Measurements from ENCODE around the gene SH3BGRL2.

The SH3BGRL2 gene

GRCh38 chr6:79599725-79600259 is 31.3 kb upstream of the SH3BGRL2 start:
- DNase-seq (ENCODE audit: low read depth) = no peak
- no peak for TF ChIP-seq CTCF (IDR thresholded peaks at IDR 0.05; ENCODE audit: low read length, missing control alignments)

GRCh38 chr6:79600313-79600712 is 30.8 kb upstream of the SH3BGRL2 start:
- TF ChIP-seq CTCF (IDR thresholded peaks at IDR 0.05; ENCODE audit: low read length, missing control alignments) = no peak
- no peak overlapping the region for H3K4me3 ChIP-seq (replicated peaks; ENCODE audit: low read depth, low read length)
- DNase-seq (ENCODE audit: low read depth) = no peak

More at GRCh38 chr6:79599725-79600259, 31.3 kb upstream of the SH3BGRL2 start:
- no peak overlapping the region for H3K4me3 ChIP-seq (replicated peaks; ENCODE audit: low read depth, low read length)

- no peak overlapping the region for H3K4me3 ChIP-seq (replicated peaks; ENCODE audit: low read depth, low read length)
- DNase-seq (ENCODE audit: low read depth) = peak; percentile 35
- no peak for TF ChIP-seq CTCF (IDR thresholded peaks at IDR 0.05; ENCODE audit: low read length, missing control alignments)
Measured at GRCh38 chr6:79600812-79601609, 30.1 kb upstream of the SH3BGRL2 start.

GRCh38 chr6:79602859-79603258 is 28.3 kb upstream of the SH3BGRL2 start:
- TF ChIP-seq CTCF (IDR thresholded peaks at IDR 0.05; ENCODE audit: low read length, missing control alignments) = no peak
- no peak for DNase-seq (ENCODE audit: low read depth)
- H3K4me3 ChIP-seq (replicated peaks; ENCODE audit: low read depth, low read length) = no peak overlapping the region

- H3K4me3 ChIP-seq (replicated peaks; ENCODE audit: low read depth, low read length) = no peak overlapping the region
- TF ChIP-seq CTCF (IDR thresholded peaks at IDR 0.05; ENCODE audit: low read length, missing control alignments) = no peak
- DNase-seq (ENCODE audit: low read depth) = peak; percentile 33
Measured at GRCh38 chr6:79604583-79605037, 26.5 kb upstream of the SH3BGRL2 start.

GRCh38 chr6:79605061-79605460 is 26.1 kb upstream of the SH3BGRL2 start:
- H3K4me3 ChIP-seq (replicated peaks; ENCODE audit: low read depth, low read length) = no peak overlapping the region
- no peak for DNase-seq (ENCODE audit: low read depth)
- no peak for TF ChIP-seq CTCF (IDR thresholded peaks at IDR 0.05; ENCODE audit: low read length, missing control alignments)
